Measurements from ENCODE around the gene HRH2.
"Not testable (repeated sequence)": the region's sequence is repeated elsewhere in the genome, so short reads cannot be mapped to it uniquely, and the experiment has no call there.

Gene HRH2

GRCh38 chr5:175741556-175741955 lies 83.7 kb downstream of the HRH2 start:
- no peak for DNase-seq (ENCODE audit: low read depth, low spot score)

DNA sequence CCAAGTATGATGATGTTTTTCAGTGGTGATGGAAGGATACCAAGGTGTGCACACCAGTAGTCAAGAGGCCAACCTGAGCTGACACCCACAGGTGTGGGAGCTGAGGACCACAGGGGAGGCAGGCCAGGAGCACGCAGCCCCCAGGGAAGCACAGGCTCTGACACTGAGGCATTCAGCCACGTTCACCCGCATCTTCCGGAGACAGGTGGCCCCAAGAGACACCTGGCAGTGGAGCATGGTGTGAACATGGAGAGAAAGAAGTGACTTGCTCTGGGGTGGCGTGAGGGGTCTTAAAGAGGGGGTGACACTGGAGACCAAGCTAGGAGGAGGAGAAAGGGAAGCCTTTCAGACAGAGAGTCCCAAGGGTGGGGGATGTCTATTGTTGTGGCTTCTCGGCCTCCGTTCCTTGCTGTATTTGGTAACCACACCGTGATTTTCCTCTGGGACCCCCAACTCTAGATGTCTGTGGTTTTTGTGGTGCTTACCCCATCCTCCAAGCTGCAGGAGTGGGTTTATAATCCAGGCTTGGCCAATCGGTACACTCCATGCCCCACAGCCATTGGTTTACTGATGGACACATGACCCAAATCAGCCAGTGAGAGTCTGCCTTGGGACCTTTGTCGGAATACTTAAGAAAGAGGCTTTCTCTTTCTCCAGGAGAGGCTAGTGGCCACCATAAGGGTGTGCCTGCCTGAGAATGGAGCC lies 84.6 kb downstream of the HRH2 start:
- DNase-seq (ENCODE audit: low read depth, low spot score) = no peak

DNA sequence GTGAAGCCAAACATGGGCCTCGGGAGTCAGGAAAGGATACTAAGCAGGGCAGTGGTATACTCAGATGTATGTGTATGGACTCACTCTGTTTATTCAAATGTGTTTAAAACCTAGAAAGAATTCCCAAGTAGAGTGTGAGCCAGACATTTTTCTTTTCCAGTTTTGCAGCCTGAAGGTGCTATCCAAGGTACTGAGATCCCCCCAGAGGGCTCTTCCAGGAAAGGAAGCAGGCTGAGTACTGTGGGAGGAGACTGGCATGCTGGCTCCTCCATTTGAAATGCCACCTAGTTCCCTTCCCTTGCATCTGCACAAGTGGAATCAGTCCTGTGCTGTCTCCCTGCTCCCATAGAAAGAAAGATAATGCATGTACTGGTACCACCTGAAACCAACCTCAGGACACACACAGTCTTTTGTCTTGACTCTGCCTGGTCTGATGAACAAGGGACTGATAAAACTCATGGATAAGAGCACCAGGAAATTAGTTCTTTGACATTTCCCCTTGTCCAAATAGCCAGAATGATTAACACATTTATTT lies 85.9 kb downstream of the HRH2 start:
- no peak for DNase-seq (ENCODE audit: low read depth, low spot score)

DNA sequence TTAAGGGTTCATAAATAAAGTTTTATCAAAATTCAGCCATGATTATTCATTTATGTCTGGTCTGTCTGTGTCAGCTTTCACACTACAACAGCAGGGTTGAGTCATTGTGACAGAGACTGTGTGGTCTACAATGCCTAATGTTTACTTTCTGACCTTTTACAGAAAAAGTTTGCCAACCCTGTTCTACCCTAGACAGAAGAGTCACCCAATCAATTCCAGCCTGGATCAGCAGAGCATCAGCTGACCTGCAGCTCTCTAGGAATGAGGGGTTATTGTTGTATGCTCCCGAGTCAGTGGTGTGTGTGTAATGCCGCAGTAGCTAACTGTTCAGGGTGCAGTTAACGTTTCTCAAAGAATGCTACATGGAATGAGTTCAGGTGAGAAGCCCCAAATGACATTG lies 87.3 kb downstream of the HRH2 start:
- DNase-seq (ENCODE audit: low read depth, low spot score) = no peak

DNA sequence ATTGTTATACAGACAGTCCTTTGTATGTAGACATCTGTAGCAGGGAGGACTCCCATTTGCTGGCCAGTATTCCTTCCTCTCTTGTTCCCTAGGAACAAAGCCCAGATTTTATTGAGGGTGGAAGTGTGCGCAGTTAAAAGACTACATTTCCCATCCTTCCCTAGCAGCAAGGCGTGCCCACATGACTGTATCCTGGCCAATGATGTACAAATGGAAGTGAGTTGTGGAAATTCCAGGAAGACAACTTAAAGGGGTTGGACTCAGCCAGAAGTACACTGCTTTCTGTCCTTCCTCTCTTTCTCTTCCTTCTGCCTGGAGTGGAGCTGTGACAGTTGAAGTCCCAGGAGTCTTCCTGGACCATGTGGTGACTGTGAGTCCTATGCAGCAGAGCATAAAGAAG lies 89.0 kb downstream of the HRH2 start:
- no peak for DNase-seq (ENCODE audit: low read depth, low spot score)

DNA sequence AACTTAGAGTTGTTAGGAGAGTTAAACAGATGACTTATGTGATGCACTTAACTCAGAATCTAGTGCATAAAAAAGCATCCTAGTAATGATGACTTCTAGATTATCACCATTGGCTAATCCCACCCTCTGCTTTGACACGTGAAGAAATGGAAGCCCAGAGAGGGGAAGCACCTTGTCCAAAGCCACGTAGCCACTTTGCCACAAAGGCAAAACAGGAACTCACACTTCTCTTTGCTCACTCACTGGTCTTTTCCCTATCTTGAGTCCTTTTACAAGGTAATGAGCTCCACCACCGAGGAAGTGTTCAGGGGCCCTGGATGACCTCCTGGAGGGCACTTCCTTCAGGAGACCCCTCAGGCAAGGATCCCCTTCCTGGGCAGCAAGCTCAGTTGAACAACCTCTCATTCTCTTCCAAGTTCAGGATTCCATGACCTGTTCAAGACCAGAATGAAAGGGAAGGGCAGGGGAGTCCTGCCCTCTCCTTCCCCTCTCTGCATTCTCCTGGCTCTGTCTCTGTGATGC lies 89.7 kb downstream of the HRH2 start:
- no peak for DNase-seq (ENCODE audit: low read depth, low spot score)

GRCh38 chr5:175748650-175749049 lies 90.8 kb downstream of the HRH2 start:
- DNase-seq (ENCODE audit: low read depth, low spot score) = no peak

DNA sequence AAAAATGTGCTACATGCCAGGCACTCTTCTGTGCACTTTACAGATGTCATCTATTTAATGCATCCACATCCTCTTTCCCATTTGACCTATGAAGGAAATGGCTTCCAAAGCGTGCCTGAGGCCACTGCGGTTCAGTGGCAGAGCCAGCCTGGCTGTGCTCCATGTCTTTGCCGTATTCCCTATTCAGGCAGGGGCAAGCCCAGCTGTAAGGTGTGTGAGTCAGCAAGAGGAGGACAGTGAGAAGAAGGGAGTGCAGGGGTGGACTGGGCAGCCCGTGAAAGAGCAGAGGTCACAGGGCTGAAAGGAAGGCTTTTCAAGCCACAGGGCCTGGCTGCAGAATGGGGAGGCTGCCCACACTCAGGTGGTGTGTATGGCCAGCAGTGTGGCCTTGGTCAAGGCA lies 91.7 kb downstream of the HRH2 start:
- no peak for DNase-seq (ENCODE audit: low read depth, low spot score)

GRCh38 chr5:175750511-175750931 lies 92.7 kb downstream of the HRH2 start:
- no peak for DNase-seq (ENCODE audit: low read depth, low spot score)

- no peak for DNase-seq (ENCODE audit: low read depth, low spot score)
These were observed 93.5 kb downstream of the HRH2 start for GRCh38 chr5:175751369-175751768.

GRCh38 chr5:175752826-175753535 lies 95.1 kb downstream of the HRH2 start:
- DNase-seq (ENCODE audit: low read depth, low spot score) = no peak

- no peak for DNase-seq (ENCODE audit: low read depth, low spot score)
These were observed 95.9 kb downstream of the HRH2 start for GRCh38 chr5:175753536-175754402.

GRCh38 chr5:175759991-175760390 lies 102.1 kb downstream of the HRH2 start:
- not testable (repeated sequence) for DNase-seq (ENCODE audit: low read depth, low spot score)

Data from activated CD4-positive, CD25-positive, alpha-beta regulatory T cell treated with anti-CD3 and anti-CD28 coated beads, Interleukin-2, amount 50 U/mL, for 16 hours (primary cell).